Neural cell (in vitro differentiated cells): ENCODE measurements around the gene LARGE1. TPM values are rescaled to one million over a fixed set of nuclear protein-coding genes. Genes with fewer than 3 reads are reported as not detected.

Experiments
- H2AFZ ChIP-seq: fragments of 200-600, 300-800 bp; sonication (generic), shearing (Covaris generic); 2 replicates; pipeline ENCODE4 v1.6.0; 2014; ENCODE audit warnings: low read depth, mild to moderate bottlenecking, antibody characterized with exemption, low read length, moderate library complexity
- H3F3A ChIP-seq: fragments of 200-600 bp; shearing (Covaris generic); 2 replicates; pipeline ENCODE4 v1.6.1; 2016; ENCODE audit warnings: mild to moderate bottlenecking, moderate library complexity, mixed read lengths, antibody characterized with exemption, low read length; ENCODE audit not compliant: insufficient read depth, poor library complexity, severe bottlenecking
- H3K27ac ChIP-seq: fragments of 200-600, 300-800 bp; sonication (generic), shearing (Covaris generic); 2 replicates; pipeline ENCODE4 v1.5.1; 2014; ENCODE audit warnings: mild to moderate bottlenecking, low read length, moderate library complexity
- H3K27me3 ChIP-seq: fragments of 300-800, 200-600 bp; sonication (generic), shearing (Covaris generic); 2 replicates; pipeline ENCODE4 v1.6.0; 2014; ENCODE audit warnings: mild to moderate bottlenecking, low read depth, low read length, moderate library complexity; ENCODE audit not compliant: insufficient read depth
- H3K36me3 ChIP-seq: fragments of 300-800, 200-600 bp; sonication (generic), shearing (Covaris generic); 2 replicates; pipeline ENCODE4 v1.5.1; 2014; ENCODE audit warnings: mild to moderate bottlenecking, antibody characterized with exemption, low read length, moderate library complexity; ENCODE audit not compliant: insufficient read depth
- H3K4me2 ChIP-seq: fragments of 300-800, 200-600 bp; sonication (generic), shearing (Covaris generic); 2 replicates; pipeline ENCODE4 v1.6.0; 2014; ENCODE audit warnings: mild to moderate bottlenecking, low read length
- H3K4me3 ChIP-seq: fragments of 300-800, 200-600 bp; sonication (generic), shearing (Covaris generic); 2 replicates; pipeline ENCODE4 v1.5.1; 2014; ENCODE audit warnings: mild to moderate bottlenecking, low read length, moderate library complexity
- H3K79me2 ChIP-seq: fragments of 200-600 bp; shearing (Covaris generic); replicated peaks from 2 replicates; pipeline ENCODE4 v1.6.0; 2014; ENCODE audit warnings: mild to moderate bottlenecking, low read length, moderate library complexity; ENCODE audit not compliant: insufficient read depth
- H3K9ac ChIP-seq: fragments of 300-800, 200-600 bp; sonication (generic), shearing (Covaris generic); 2 replicates; pipeline ENCODE4 v1.6.1; 2016; ENCODE audit warnings: mild to moderate bottlenecking, low read length, mixed read lengths
- H3K9me2 ChIP-seq: fragments of 200-600 bp; shearing (Covaris generic); 2 replicates; pipeline ENCODE4 v1.6.1; 2016; ENCODE audit warnings: mild to moderate bottlenecking, low read length, mixed read lengths; ENCODE audit not compliant: insufficient read depth
- H3K9me3 ChIP-seq: fragments of 200-600, 300-800 bp; sonication (generic), shearing (Covaris generic); 2 replicates; pipeline ENCODE4 v1.6.1; 2016; ENCODE audit warnings: mild to moderate bottlenecking, mixed run types, low read length, moderate library complexity, mixed read lengths
- H4K20me1 ChIP-seq: fragments of 200-600 bp; shearing (Covaris generic); 2 replicates; pipeline ENCODE4 v1.6.1; 2016; ENCODE audit warnings: mild to moderate bottlenecking, mixed run types; ENCODE audit not compliant: insufficient read depth
- CTCF ChIP-seq: fragments of 450-650 bp; IDR thresholded peaks from 2 replicates; pipeline ENCODE4 v1.5.1; 2014; ENCODE audit warnings: antibody characterized with exemption, mild to moderate bottlenecking, moderate library complexity; ENCODE audit not compliant: poor library complexity, severe bottlenecking
- EP300 ChIP-seq: fragments of 450-650 bp; conservative IDR thresholded peaks from 2 replicates; pipeline ENCODE4 v1.6.1; 2014; ENCODE audit warnings: antibody characterized with exemption, mild to moderate bottlenecking, moderate library complexity; ENCODE audit not compliant: poor library complexity, severe bottlenecking
- EZH2 ChIP-seq: fragments of 200-600, 300-800 bp; shearing (Covaris generic), sonication (generic); IDR thresholded peaks from 2 replicates; pipeline ENCODE4 v1.6.1; 2014; ENCODE audit warnings: antibody characterized with exemption, low read length, borderline replicate concordance, mild to moderate bottlenecking; ENCODE audit not compliant: insufficient read depth, poor library complexity, severe bottlenecking
- MXI1 ChIP-seq: fragments of 450-650 bp; conservative IDR thresholded peaks from 2 replicates; pipeline ENCODE4 v1.6.1; 2014; ENCODE audit warnings: antibody characterized with exemption, mild to moderate bottlenecking; ENCODE audit not compliant: poor library complexity, severe bottlenecking
- POLR2AphosphoS5 ChIP-seq: IDR thresholded peaks from 2 replicates; pipeline ENCODE4 v1.6.1; 2012
- RAD21 ChIP-seq: fragments of 450-650 bp; conservative IDR thresholded peaks from 2 replicates; pipeline ENCODE4 v1.6.1; 2014; ENCODE audit warnings: antibody characterized with exemption, mild to moderate bottlenecking, moderate library complexity
- REST ChIP-seq: IDR thresholded peaks from 2 replicates; pipeline ENCODE4 v1.6.1; 2012; ENCODE audit warnings: borderline replicate concordance
- SMC3 ChIP-seq: fragments of 450-650 bp; conservative IDR thresholded peaks from 2 replicates; pipeline ENCODE4 v1.6.1; 2014; ENCODE audit warnings: antibody characterized with exemption, mild to moderate bottlenecking, moderate library complexity; ENCODE audit not compliant: poor library complexity
- TAF1 ChIP-seq: IDR thresholded peaks from 2 replicates; pipeline ENCODE4 v1.6.1; 2012; ENCODE audit warnings: low read depth
- polyA plus RNA-seq: library from polyadenylated mRNA; depleted of rRNA; stranded (reverse); fragments of >200 nt; gene quantifications from 2 replicates; pipeline ENCODE4 v1.2.3, GENCODE V29; 2014

Gene LARGE1
- polyA plus RNA-seq, 1 donor from 2014 or later = 27.5 TPM

GRCh38 chr22:33455036-33455435 is 465.2 kb downstream of the LARGE1 start:
- Histone ChIP-seq H3K36me3 (no peaks in the 10 kb centered on the region), H3K9ac (no peak overlapping the region), H3K9me3 (no peaks in the 10 kb centered on the region), H2AFZ (no peak overlapping the region), H3K4me3 (no peak overlapping the region), H3K27me3 (no peaks in the 10 kb centered on the region), H3K4me2 (no peak overlapping the region), H3F3A (no peaks in the 10 kb centered on the region), H3K27ac (no peak overlapping the region), H3K9me2 (no peaks in the 10 kb centered on the region), H3K79me2 (no peaks in the 10 kb centered on the region), H4K20me1 (no peaks in the 10 kb centered on the region)
- TF ChIP-seq SMC3 = no peak

GRCh38 chr22:33451866-33452469 is 468.3 kb downstream of the LARGE1 start:
- Histone ChIP-seq H3K27ac (no peak overlapping the region), H2AFZ (no peak overlapping the region), H3K9me2 (no peaks in the 10 kb centered on the region), H3K36me3 (no peaks in the 10 kb centered on the region), H3K27me3 (no peaks in the 10 kb centered on the region), H3K4me3 (no peak overlapping the region), H3K4me2 (no peak overlapping the region), H3K79me2 (no peaks in the 10 kb centered on the region), H4K20me1 (no peaks in the 10 kb centered on the region), H3F3A (no peaks in the 10 kb centered on the region), H3K9ac (no peak overlapping the region), H3K9me3 (no peaks in the 10 kb centered on the region)
- no peak for TF ChIP-seq TAF1

GRCh38 chr22:33450756-33451155 is 469.5 kb downstream of the LARGE1 start:
- no peaks in the 10 kb centered on the region for H3K27me3 ChIP-seq
- TF ChIP-seq MXI1 = no peak
- TF ChIP-seq RAD21 = no peak
- TF ChIP-seq REST = no peak
- no peaks in the 10 kb centered on the region for H3K9me2 ChIP-seq
- no peaks in the 10 kb centered on the region for H3K79me2 ChIP-seq
- H2AFZ ChIP-seq = no peak overlapping the region
- H4K20me1 ChIP-seq = no peaks in the 10 kb centered on the region
- no peaks in the 10 kb centered on the region for H3K36me3 ChIP-seq
- H3K27ac ChIP-seq = no peak overlapping the region
- no peak overlapping the region for H3K4me2 ChIP-seq
- no peak overlapping the region for H3K4me3 ChIP-seq
- no peaks in the 10 kb centered on the region for H3K9me3 ChIP-seq
- H3F3A ChIP-seq = no peaks in the 10 kb centered on the region
- H3K9ac ChIP-seq = no peak overlapping the region

GRCh38 chr22:33447733-33448132 is 472.5 kb downstream of the LARGE1 start:
- Histone ChIP-seq H3K9ac (no peak overlapping the region), H3K36me3 (no peaks in the 10 kb centered on the region), H2AFZ (no peak overlapping the region), H3K4me2 (no peak overlapping the region), H3K79me2 (no peaks in the 10 kb centered on the region), H3K27ac (no peak overlapping the region), H4K20me1 (no peaks in the 10 kb centered on the region), H3K9me2 (no peaks in the 10 kb centered on the region), H3K4me3 (no peak overlapping the region), H3F3A (no peaks in the 10 kb centered on the region), H3K9me3 (no peaks in the 10 kb centered on the region), H3K27me3 (no peaks in the 10 kb centered on the region)
- TF ChIP-seq EP300 = no peak
- no peak for TF ChIP-seq REST
- TF ChIP-seq EZH2 = no peak
- TF ChIP-seq TAF1 = no peak
- no peak for TF ChIP-seq CTCF
- TF ChIP-seq POLR2AphosphoS5 = no peak
- TF ChIP-seq MXI1 = no peak
- TF ChIP-seq SMC3 = no peak
- TF ChIP-seq RAD21 = no peak
